Fibroblast of lung (primary cell): ENCODE results near the gene ATAT1. TPM values are rescaled to one million over a fixed set of nuclear protein-coding genes. Genes with fewer than 3 reads are reported as not detected.

Source experiments
- DNase-seq, 2 donors: peaks; one replicate each; pipeline versions ENCODE4 v3.0.0 to v3.0.0-alpha.2; 2010; ENCODE audit warnings: low read depth in 2 of 2
- H2AFZ ChIP-seq: 2 replicates; pipeline ENCODE4 v1.5.1; 2012; ENCODE audit warnings: low read length, control low read depth, inconsistent platforms
- H3K27ac ChIP-seq: 2 replicates; pipeline ENCODE4 v1.5.1; 2011; ENCODE audit warnings: low read length, control low read depth; ENCODE audit not compliant: insufficient read depth
- H3K27me3 ChIP-seq: 2 replicates; pipeline ENCODE4 v1.5.1; 2011; ENCODE audit warnings: mild to moderate bottlenecking, low read length; ENCODE audit not compliant: control insufficient read depth, insufficient read depth
- H3K36me3 ChIP-seq: 2 replicates; pipeline ENCODE4 v1.5.1; 2011; ENCODE audit warnings: low read length; ENCODE audit not compliant: control insufficient read depth, insufficient read depth
- H3K4me1 ChIP-seq: 2 replicates; pipeline ENCODE4 v1.5.1; 2011; ENCODE audit warnings: low read length; ENCODE audit not compliant: control insufficient read depth, insufficient read depth; ENCODE audit errors: extremely low read depth
- H3K4me2 ChIP-seq: 2 replicates; pipeline ENCODE4 v1.5.1; 2011; ENCODE audit warnings: low read length, control low read depth; ENCODE audit not compliant: insufficient read depth; ENCODE audit errors: extremely low read depth
- H3K4me3 ChIP-seq, 4 experiments: fragments of 200-600 bp in 1 of 4; sonication (generic) in 1 of 4; replicated peaks in 1 of 4; 2 replicates each; pipeline ENCODE4 v1.5.1; 2011 to 2016; ENCODE audit warnings: low read length in 4 of 4, low read depth in 3 of 4, mild to moderate bottlenecking in 3 of 4, control low read depth in 2 of 4, inconsistent platforms in 1 of 4, mixed read lengths in 1 of 4; ENCODE audit not compliant: insufficient read depth in 1 of 4; ENCODE audit errors: control extremely low read depth in 1 of 4
- H3K79me2 ChIP-seq: 2 replicates; pipeline ENCODE4 v1.5.1; 2012; ENCODE audit warnings: mild to moderate bottlenecking, low read length, inconsistent platforms; ENCODE audit not compliant: control insufficient read depth, insufficient read depth
- H3K9ac ChIP-seq: 2 replicates; pipeline ENCODE4 v1.5.1; 2011; ENCODE audit warnings: mild to moderate bottlenecking, low read length, control low read depth; ENCODE audit not compliant: insufficient read depth
- H3K9me3 ChIP-seq: 2 replicates; pipeline ENCODE4 v1.5.1; 2012; ENCODE audit warnings: low read depth, low read length; ENCODE audit not compliant: control insufficient read depth, insufficient read depth
- H4K20me1 ChIP-seq: 2 replicates; pipeline ENCODE4 v1.5.1; 2011; ENCODE audit warnings: low read length; ENCODE audit not compliant: control insufficient read depth, insufficient read depth; ENCODE audit errors: extremely low read depth
- EZH2 ChIP-seq: IDR thresholded peaks from 2 replicates; pipeline ENCODE4 v1.5.1; 2012; ENCODE audit warnings: low read length, control low read depth, mild to moderate bottlenecking; ENCODE audit errors: missing control alignments
- polyA plus RNA-seq, 2 donors: library from polyadenylated mRNA; depleted of rRNA in 1 of 2; stranded (reverse) in 1 of 2; unstranded in 1 of 2; fragments of >200 nt; gene quantifications; 2 replicates each; pipeline ENCODE4 v1.2.1, GENCODE V29; 2011 to 2012; ENCODE audit warnings: missing spikeins in 1 of 2
- total RNA-seq: library from RNA; depleted of rRNA; stranded (reverse); fragments of >200 nt; gene quantifications from 2 replicates; pipeline ENCODE4 v1.2.1, GENCODE V29; 2014
- TF ChIP-seq, protein P1 (sequence below), 2 donors: IDR thresholded peaks in 1 of 2; conservative IDR thresholded peaks in 1 of 2; 1 replicate in 1 of 2; 2 replicates in 1 of 2; pipeline ENCODE4 v1.5.1; 2011 to 2012; ENCODE audit warnings: low read length in 2 of 2, control low read depth in 1 of 2, inconsistent platforms in 1 of 2, low read depth in 1 of 2, mild to moderate bottlenecking in 1 of 2

Gene ATAT1
- total and polyA plus RNA-seq, 2 donors (not counting 1 experiment from before 2014, with no cell fraction given) = 5.1 to 6.8 TPM

DNA sequence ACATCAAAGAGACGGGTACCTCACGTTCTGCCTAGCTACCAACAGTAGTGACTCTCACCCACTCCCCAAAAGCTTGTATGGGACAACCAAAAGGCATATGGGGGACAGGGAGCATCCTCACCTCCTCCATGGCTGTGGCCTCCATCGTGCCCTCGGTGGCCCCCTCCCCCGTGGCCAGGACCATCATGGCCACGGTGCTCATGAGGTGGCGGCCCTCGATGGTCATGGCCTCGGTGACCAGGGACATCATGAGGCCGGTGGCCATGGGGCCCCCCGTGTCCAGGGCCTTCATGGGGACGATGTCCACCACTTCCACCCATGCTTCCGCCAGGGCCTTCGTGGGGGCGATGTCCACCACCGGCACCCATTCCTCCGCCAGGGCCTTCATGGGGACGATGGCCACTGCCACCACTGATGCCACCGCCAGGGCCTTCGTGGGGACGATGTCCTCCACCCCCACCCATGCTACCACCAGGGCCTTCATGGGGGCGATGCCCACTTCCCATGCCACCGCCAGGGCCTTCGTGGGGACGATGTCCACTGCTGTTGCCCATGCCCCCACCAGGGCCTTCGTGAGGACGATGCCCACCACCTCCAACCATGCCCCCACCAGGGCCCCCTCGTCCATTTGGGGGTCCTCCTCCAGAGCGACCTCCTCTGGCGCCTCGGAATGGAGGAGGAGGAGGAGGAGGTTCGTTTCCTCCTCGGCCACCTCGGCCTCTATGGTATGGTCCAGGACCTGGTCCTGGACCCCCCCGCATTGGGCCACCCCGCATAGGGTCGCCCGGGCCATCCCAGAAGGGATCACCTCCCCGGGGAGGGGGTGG lies 24.6 kb upstream of the ATAT1 start:
- H4K20me1 ChIP-seq = no peaks in the 10 kb centered on the region
- no peak overlapping the region for H2AFZ ChIP-seq
- H3K4me2 ChIP-seq = no peak overlapping the region
- no peaks in the 10 kb centered on the region for H3K79me2 ChIP-seq
- TF ChIP-seq, protein P1, sequence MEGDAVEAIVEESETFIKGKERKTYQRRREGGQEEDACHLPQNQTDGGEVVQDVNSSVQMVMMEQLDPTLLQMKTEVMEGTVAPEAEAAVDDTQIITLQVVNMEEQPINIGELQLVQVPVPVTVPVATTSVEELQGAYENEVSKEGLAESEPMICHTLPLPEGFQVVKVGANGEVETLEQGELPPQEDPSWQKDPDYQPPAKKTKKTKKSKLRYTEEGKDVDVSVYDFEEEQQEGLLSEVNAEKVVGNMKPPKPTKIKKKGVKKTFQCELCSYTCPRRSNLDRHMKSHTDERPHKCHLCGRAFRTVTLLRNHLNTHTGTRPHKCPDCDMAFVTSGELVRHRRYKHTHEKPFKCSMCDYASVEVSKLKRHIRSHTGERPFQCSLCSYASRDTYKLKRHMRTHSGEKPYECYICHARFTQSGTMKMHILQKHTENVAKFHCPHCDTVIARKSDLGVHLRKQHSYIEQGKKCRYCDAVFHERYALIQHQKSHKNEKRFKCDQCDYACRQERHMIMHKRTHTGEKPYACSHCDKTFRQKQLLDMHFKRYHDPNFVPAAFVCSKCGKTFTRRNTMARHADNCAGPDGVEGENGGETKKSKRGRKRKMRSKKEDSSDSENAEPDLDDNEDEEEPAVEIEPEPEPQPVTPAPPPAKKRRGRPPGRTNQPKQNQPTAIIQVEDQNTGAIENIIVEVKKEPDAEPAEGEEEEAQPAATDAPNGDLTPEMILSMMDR (conservative IDR thresholded peaks at IDR 0.05 in 1 of 2, IDR thresholded peaks at IDR 0.05 in 1 of 2; ENCODE audit: low read depth in 1 of 2, low read length in 2 of 2) = no peak
- H3K27me3 ChIP-seq = no peaks in the 10 kb centered on the region
- H3K36me3 ChIP-seq = peaks cover 45% of the 10 kb centered on the region
- H3K9me3 ChIP-seq = no peaks in the 10 kb centered on the region
- no peak overlapping the region for H3K4me3 ChIP-seq
- no peak overlapping the region for H3K27ac ChIP-seq
- no peaks in the 10 kb centered on the region for H3K4me1 ChIP-seq
- no peak overlapping the region for H3K9ac ChIP-seq
- no peak for DNase-seq

DNA sequence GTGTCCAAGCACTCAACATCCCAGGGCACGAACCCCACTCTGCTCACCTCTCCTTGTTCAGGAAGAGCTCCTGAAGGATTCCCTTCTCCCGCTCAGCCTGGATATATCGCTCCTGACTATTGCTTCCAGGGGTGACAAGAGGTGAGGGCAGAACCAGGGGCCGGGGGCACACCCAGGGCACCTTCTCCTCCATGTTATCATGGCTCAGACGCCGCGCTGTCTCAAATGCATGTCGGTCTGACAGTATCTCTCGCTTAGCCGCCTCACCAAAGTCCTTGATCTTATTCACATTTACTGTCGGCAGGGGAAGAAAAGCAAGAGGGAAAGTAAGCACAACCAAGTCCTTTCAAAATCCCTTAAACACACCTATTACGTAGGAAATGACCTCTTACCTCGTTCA lies 22.7 kb upstream of the ATAT1 start:
- Histone ChIP-seq H3K4me2 (no peak overlapping the region), H3K79me2 (no peaks in the 10 kb centered on the region), H3K9ac (no peak overlapping the region), H4K20me1 (no peaks in the 10 kb centered on the region), H3K36me3 (peaks cover 48% of the 10 kb centered on the region), H3K4me1 (no peaks in the 10 kb centered on the region), H3K27ac (no peak overlapping the region), H3K9me3 (no peaks in the 10 kb centered on the region), H3K4me3 (no peak overlapping the region), H2AFZ (no peak overlapping the region), H3K27me3 (no peaks in the 10 kb centered on the region)
- TF ChIP-seq, protein P1 (conservative IDR thresholded peaks at IDR 0.05 in 1 of 2, IDR thresholded peaks at IDR 0.05 in 1 of 2; ENCODE audit: low read depth in 1 of 2, low read length in 2 of 2) = no peak
- no peak for TF ChIP-seq EZH2
- no peak for DNase-seq

DNA sequence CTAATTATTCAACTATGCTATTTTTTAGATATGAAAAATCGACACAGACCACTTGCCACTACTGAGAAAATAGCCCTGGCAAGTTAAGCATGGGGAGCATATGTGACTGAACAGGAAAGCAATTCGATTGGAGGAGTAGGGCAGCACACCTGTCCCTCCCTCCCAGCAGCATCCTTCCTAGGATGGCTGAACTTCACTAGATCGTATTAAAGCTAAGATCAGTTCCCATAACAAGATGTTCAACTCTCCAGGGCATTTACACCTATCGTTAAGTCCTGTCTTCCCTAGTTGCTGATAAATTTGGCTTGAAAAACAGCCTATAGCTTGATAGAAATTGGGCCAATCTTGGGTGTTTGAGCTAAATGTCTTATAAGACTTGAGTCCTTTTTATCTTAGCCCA lies 16.6 kb upstream of the ATAT1 start:
- DNase-seq = no peak
- Histone ChIP-seq H3K79me2 (peaks cover 12% of the 10 kb centered on the region), H3K27ac (no peak overlapping the region), H3K4me1 (peaks cover 13% of the 10 kb centered on the region), H2AFZ (no peak overlapping the region), H3K27me3 (no peaks in the 10 kb centered on the region), H3K36me3 (peaks cover 14% of the 10 kb centered on the region), H3K9ac (no peak overlapping the region), H3K4me3 (no peak overlapping the region), H3K9me3 (no peaks in the 10 kb centered on the region), H3K4me2 (no peak overlapping the region), H4K20me1 (no peaks in the 10 kb centered on the region)
- TF ChIP-seq EZH2 = no peak
- TF ChIP-seq, protein P1 (conservative IDR thresholded peaks at IDR 0.05 in 1 of 2, IDR thresholded peaks at IDR 0.05 in 1 of 2; ENCODE audit: low read depth in 1 of 2, low read length in 2 of 2) = no peak
